HepG2 (cell line): Measurements from ENCODE around the gene ABCC1. TPM values are rescaled to one million over a fixed set of nuclear protein-coding genes. Genes with fewer than 3 reads are reported as not detected.

Experiments used
- ARID2 ChIP-seq: sonication (generic); formaldehyde crosslinking; IDR thresholded peaks from 2 replicates; pipeline ENCODE4 v1.8.1; 2022; ENCODE audit warnings: mild to moderate bottlenecking, missing genetic modification reagents, borderline replicate concordance
- FOSL2 ChIP-seq: sonication (generic); formaldehyde crosslinking; IDR thresholded peaks from 2 replicates; pipeline ENCODE4 v1.4.0; 2020; ENCODE audit warnings: missing genetic modification reagents
- FOXA1 ChIP-seq, 2 experiments: fragments of 450-650 bp in 1 of 2; sonication (generic) in 1 of 2; formaldehyde crosslinking in 1 of 2; IDR thresholded peaks; 2 replicates each; pipeline versions ENCODE4 v1.4.0 to v1.6.1; 2016 to 2020; ENCODE audit warnings: missing genetic modification reagents in 1 of 2
- MXD4 ChIP-seq: IDR thresholded peaks from 2 replicates; pipeline ENCODE4 v1.6.1; 2016; ENCODE audit warnings: mild to moderate bottlenecking, missing biosample characterization, missing genetic modification reagents
- MYNN ChIP-seq: sonication (generic); formaldehyde crosslinking; IDR thresholded peaks from 2 replicates; pipeline ENCODE4 v1.4.0; 2020; ENCODE audit warnings: mild to moderate bottlenecking, low read depth, missing genetic modification reagents
- NFIB ChIP-seq: sonication (generic); formaldehyde crosslinking; IDR thresholded peaks from 2 replicates; pipeline ENCODE4 v1.9.0; 2021; ENCODE audit warnings: missing genetic modification reagents, mild to moderate bottlenecking, borderline replicate concordance
- POLR2G ChIP-seq: fragments of 200-400 bp; formaldehyde crosslinking; IDR thresholded peaks from 2 replicates; pipeline ENCODE4 v1.6.1; 2018; ENCODE audit warnings: mild to moderate bottlenecking, low read depth, low read length, moderate library complexity
- PRDM10 ChIP-seq: sonication (generic); formaldehyde crosslinking; IDR thresholded peaks from 2 replicates; pipeline ENCODE4 v1.4.0; 2020; ENCODE audit warnings: low read depth, missing genetic modification reagents
- YY1 ChIP-seq: IDR thresholded peaks from 2 replicates; pipeline ENCODE4 v1.6.1; 2011; ENCODE audit warnings: low read length, low read depth, moderate library complexity, mild to moderate bottlenecking; ENCODE audit not compliant: insufficient read depth, insufficient replicate concordance
- ZBTB7B ChIP-seq: sonication (generic); formaldehyde crosslinking; IDR thresholded peaks from 2 replicates; pipeline ENCODE4 v1.4.0; 2020; ENCODE audit warnings: missing genetic modification reagents
- ZHX1 ChIP-seq: sonication (generic); formaldehyde crosslinking; IDR thresholded peaks from 2 replicates; pipeline ENCODE4 v1.8.1; 2022; ENCODE audit warnings: low read depth, mild to moderate bottlenecking, missing genetic modification reagents
- ZNF362 ChIP-seq: sonication (generic); formaldehyde crosslinking; IDR thresholded peaks from 2 replicates; pipeline ENCODE4 v1.4.0; 2020; ENCODE audit warnings: missing genetic modification reagents, mild to moderate bottlenecking, borderline replicate concordance
- ZNF446 ChIP-seq: sonication (generic); formaldehyde crosslinking; IDR thresholded peaks from 2 replicates; pipeline ENCODE4 v1.5.0; 2020; ENCODE audit warnings: mild to moderate bottlenecking, missing genetic modification reagents
- ZNF790 ChIP-seq: sonication (generic); formaldehyde crosslinking; IDR thresholded peaks from 2 replicates; pipeline ENCODE4 v1.8.0; 2022; ENCODE audit warnings: missing genetic modification reagents, mild to moderate bottlenecking, borderline replicate concordance
- ZNF878 ChIP-seq: sonication (generic); formaldehyde crosslinking; IDR thresholded peaks from 2 replicates; pipeline ENCODE4 v1.8.1; 2023; ENCODE audit warnings: mild to moderate bottlenecking, missing genetic modification reagents, moderate library complexity
- polyA plus RNA-seq, 8 experiments: library from polyadenylated mRNA; depleted of rRNA in 3 of 8; stranded (reverse) in 7 of 8; unstranded in 1 of 8; fragments of >200 nt; fragmentation: Illumina TruSeq in 4 of 8; extraction: Trizol in 4 of 8; gene quantifications; 2 replicates each; pipeline versions ENCODE4 v1.2.1 to v1.2.3, GENCODE V29; 2011 to 2016; ENCODE audit warnings: low read depth in 4 of 8, missing spikeins in 1 of 8, mixed read lengths in 1 of 8; ENCODE audit not compliant: insufficient read depth in 1 of 8
- total RNA-seq, 5 experiments: library from RNA; depleted of rRNA; stranded (reverse); fragments of >200 nt; fragmentation: Illumina TruSeq; extraction: Trizol; gene quantifications; 2 replicates each; pipeline ENCODE4 v1.2.3, GENCODE V29; 2016; ENCODE audit warnings: low read depth in 1 of 5
- TF ChIP-seq, protein P1 (sequence below): IDR thresholded peaks from 2 replicates; pipeline ENCODE4 v1.6.1; 2018; ENCODE audit warnings: missing genetic modification reagents, mild to moderate bottlenecking, missing compliant biosample characterization
- TF ChIP-seq, protein P2 (sequence below): sonication (generic); formaldehyde crosslinking; IDR thresholded peaks from 2 replicates; pipeline ENCODE4 v1.9.0; 2022; ENCODE audit warnings: missing genetic modification reagents, mild to moderate bottlenecking, borderline replicate concordance

Gene ABCC1
- total and polyA plus RNA-seq, 2 of the 13 experiments (the other 11 are each of a cell fraction or from before 2014, with no cell fraction given) = 13.0 to 30.6 TPM

DNA sequence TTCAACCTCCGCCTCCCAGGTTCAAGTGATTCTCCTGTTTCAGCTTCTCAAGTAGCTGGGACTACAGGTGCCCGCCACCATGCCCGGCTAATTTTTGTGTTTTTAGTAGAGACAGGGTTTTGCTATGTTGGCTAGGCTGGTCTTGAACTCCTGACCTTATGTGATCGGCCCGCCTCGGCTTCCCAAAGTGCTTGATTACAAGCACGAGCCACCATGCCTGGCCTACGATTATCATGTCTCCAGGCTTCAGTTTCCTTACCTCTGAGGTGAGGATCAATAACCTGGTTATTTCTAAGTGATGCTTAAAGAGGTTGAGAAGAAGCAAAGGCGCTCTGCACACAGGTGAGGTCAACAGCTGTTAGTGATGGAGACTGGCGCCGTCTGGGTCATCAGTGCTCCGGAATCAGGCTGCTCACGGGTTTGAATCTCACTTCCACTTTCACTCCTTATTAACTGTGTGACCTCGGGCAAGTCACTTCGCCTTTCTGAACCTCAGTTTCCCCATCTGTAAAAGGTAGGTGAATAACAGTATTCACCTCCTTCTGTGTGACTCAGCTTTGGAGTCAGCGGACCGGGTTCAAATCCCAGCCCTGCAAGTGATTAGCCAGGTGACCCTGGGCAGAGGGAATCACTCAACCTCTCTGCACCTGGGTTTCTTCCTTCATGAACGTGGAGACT lies 745 bp upstream of the ABCC1 start (continued):
- TF ChIP-seq MXD4 (CRISPR knock-in tag) = no peak
- peak; percentile 61 for TF ChIP-seq FOSL2 (CRISPR knock-in tag)
- TF ChIP-seq PRDM10 (CRISPR knock-in tag) = no peak
- TF ChIP-seq POLR2G = no peak
- TF ChIP-seq, protein P1, sequence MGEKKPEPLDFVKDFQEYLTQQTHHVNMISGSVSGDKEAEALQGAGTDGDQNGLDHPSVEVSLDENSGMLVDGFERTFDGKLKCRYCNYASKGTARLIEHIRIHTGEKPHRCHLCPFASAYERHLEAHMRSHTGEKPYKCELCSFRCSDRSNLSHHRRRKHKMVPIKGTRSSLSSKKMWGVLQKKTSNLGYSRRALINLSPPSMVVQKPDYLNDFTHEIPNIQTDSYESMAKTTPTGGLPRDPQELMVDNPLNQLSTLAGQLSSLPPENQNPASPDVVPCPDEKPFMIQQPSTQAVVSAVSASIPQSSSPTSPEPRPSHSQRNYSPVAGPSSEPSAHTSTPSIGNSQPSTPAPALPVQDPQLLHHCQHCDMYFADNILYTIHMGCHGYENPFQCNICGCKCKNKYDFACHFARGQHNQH (CRISPR knock-in tag) = no peak
- no peak for TF ChIP-seq ZNF878
- 0 out of 2 replicates have a peak, but pooled peaks have one; percentile 39 for TF ChIP-seq MYNN (CRISPR knock-in tag)
- TF ChIP-seq ZNF362 = 0 out of 2 replicates have a peak, but pooled peaks have one; percentile 31
- no peak for TF ChIP-seq YY1
- TF ChIP-seq ARID2 (CRISPR knock-in tag) = no peak
- no peak for TF ChIP-seq ZNF446 (CRISPR knock-in tag)
- TF ChIP-seq ZBTB7B (CRISPR knock-in tag) = no peak
- TF ChIP-seq NFIB (CRISPR knock-in tag) = no peak
- no peak for TF ChIP-seq FOXA1 (IDR thresholded peaks at IDR 0.05)
- TF ChIP-seq FOXA1 (CRISPR knock-in tag; IDR thresholded peaks at IDR 0.05) = no peak
- TF ChIP-seq ZNF790 = no peak
- TF ChIP-seq, protein P2, sequence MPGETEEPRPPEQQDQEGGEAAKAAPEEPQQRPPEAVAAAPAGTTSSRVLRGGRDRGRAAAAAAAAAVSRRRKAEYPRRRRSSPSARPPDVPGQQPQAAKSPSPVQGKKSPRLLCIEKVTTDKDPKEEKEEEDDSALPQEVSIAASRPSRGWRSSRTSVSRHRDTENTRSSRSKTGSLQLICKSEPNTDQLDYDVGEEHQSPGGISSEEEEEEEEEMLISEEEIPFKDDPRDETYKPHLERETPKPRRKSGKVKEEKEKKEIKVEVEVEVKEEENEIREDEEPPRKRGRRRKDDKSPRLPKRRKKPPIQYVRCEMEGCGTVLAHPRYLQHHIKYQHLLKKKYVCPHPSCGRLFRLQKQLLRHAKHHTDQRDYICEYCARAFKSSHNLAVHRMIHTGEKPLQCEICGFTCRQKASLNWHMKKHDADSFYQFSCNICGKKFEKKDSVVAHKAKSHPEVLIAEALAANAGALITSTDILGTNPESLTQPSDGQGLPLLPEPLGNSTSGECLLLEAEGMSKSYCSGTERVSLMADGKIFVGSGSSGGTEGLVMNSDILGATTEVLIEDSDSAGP (CRISPR knock-in tag) = 0 out of 2 replicates have a peak, but pooled peaks have one; percentile 39
- TF ChIP-seq ZHX1 (CRISPR knock-in tag) = no peak
